K562 (cell line): ENCODE data around the gene TBX6. TPM values are rescaled to one million over a fixed set of nuclear protein-coding genes. Genes with fewer than 3 reads are reported as not detected.

Experiments used
- ATAC-seq: fragments of 200-7000 bp; cut with Tn5 transposase; 3 replicates; pipeline ENCODE4 v1.9.1; 2020; ENCODE audit warnings: moderate library complexity
- BruUV-seq: library from RNA; stranded (reverse); fragments of 400-500 nt; replicated peaks from 2 replicates; lab custom pipeline; 2021; lab: Mats Ljungman, UMichigan
- CTCF ChIA-PET: fragments of 300-600 bp; formaldehyde crosslinking; extraction: SDS; loops from one replicate; lab custom pipeline; 2021; ENCODE audit warnings: low intra/inter-chr PET ratio; lab: Yijun Ruan, JAX
- POLR2A ChIA-PET: fragments of 300-600, 350-650 bp; sonication (Branson Sonifier 250); formaldehyde crosslinking; extraction: SDS; loops from one replicate; lab custom pipeline; 2021; ENCODE audit warnings: antibody characterized with exemption, inconsistent platforms; lab: Yijun Ruan, JAX
- DNase-seq, 4 experiments: peaks; one replicate each; pipeline versions ENCODE4 v3.0.0 to v3.0.0-alpha.2; 2011 to 2018; ENCODE audit warnings: low spot score in 3 of 4, mixed read lengths in 3 of 4; ENCODE audit errors: extremely low read depth in 1 of 4
- FAIRE-seq: peaks from 2 replicates; lab custom pipeline; 2011; peaks lifted over from hg19 to GRCh38; lab: Jason Lieb, UNC
- H2AFZ ChIP-seq: 2 replicates; pipeline ENCODE4 v1.6.0; 2011; ENCODE audit warnings: low read depth, low read length, control low read depth, inconsistent platforms
- H3K27ac ChIP-seq: fragments of 200-600 bp; 3 replicates; pipeline ENCODE4 v1.8.0; 2011; ENCODE audit warnings: low read depth, mild to moderate bottlenecking, control low read depth, inconsistent platforms, low read length, moderate library complexity, mixed read lengths; ENCODE audit errors: extremely low read depth
- H3K27me3 ChIP-seq, 2 experiments: fragments of 300-600 bp in 1 of 2; 2 replicates in 1 of 2; 3 replicates in 1 of 2; pipeline versions ENCODE4 v1.6.0 to v1.8.0; 2011; ENCODE audit warnings: inconsistent platforms in 2 of 2, low read length in 2 of 2, mild to moderate bottlenecking in 1 of 2, mixed read lengths in 1 of 2, moderate library complexity in 1 of 2; ENCODE audit not compliant: control insufficient read depth in 2 of 2, insufficient read depth in 2 of 2
- H3K36me3 ChIP-seq: fragments of 300-600 bp; 3 replicates; pipeline ENCODE4 v1.8.0; 2011; ENCODE audit warnings: mild to moderate bottlenecking, low read length, inconsistent platforms; ENCODE audit not compliant: control insufficient read depth, insufficient read depth
- H3K4me1 ChIP-seq, 2 experiments: fragments of 200-600 bp in 1 of 2; replicated peaks in 1 of 2; 2 replicates in 1 of 2; 3 replicates in 1 of 2; pipeline versions ENCODE4 v1.5.1 to v1.8.0; 2011; ENCODE audit warnings: inconsistent platforms in 2 of 2, low read length in 2 of 2, mild to moderate bottlenecking in 1 of 2, mixed read lengths in 1 of 2, moderate library complexity in 1 of 2; ENCODE audit not compliant: control insufficient read depth in 2 of 2, insufficient read depth in 2 of 2
- H3K4me2 ChIP-seq: 2 replicates; pipeline ENCODE4 v1.6.1; 2011; ENCODE audit warnings: low read length, control low read depth, inconsistent platforms, mixed read lengths; ENCODE audit not compliant: insufficient read depth
- H3K4me3 ChIP-seq: fragments of 200-600 bp; sonication (generic), shearing (Covaris generic); 2 replicates; pipeline ENCODE4 v1.5.1; 2016; ENCODE audit warnings: control low read depth, inconsistent platforms
- H3K79me2 ChIP-seq: fragments of 200-600 bp; 3 replicates; pipeline ENCODE4 v1.8.0; 2011; ENCODE audit warnings: low read length, inconsistent platforms; ENCODE audit not compliant: control insufficient read depth, insufficient read depth
- H3K9ac ChIP-seq, 2 experiments: 2 replicates each; pipeline versions ENCODE4 v1.6.0 to v1.6.1; 2011; ENCODE audit warnings: low read depth in 2 of 2, low read length in 2 of 2, control low read depth in 1 of 2, inconsistent platforms in 1 of 2, mild to moderate bottlenecking in 1 of 2, mixed read lengths in 1 of 2; ENCODE audit not compliant: insufficient read depth in 1 of 2
- H3K9me1 ChIP-seq: one replicate; pipeline ENCODE4 v1.6.0; 2011; ENCODE audit warnings: inconsistent platforms, mild to moderate bottlenecking, low read length, moderate library complexity; ENCODE audit not compliant: control insufficient read depth, insufficient read depth
- H3K9me3 ChIP-seq: replicated peaks from 2 replicates; pipeline ENCODE4 v1.5.1; 2011; ENCODE audit warnings: low read depth, low read length, inconsistent platforms; ENCODE audit not compliant: control insufficient read depth, insufficient read depth
- H4K20me1 ChIP-seq: replicated peaks from 2 replicates; pipeline ENCODE4 v1.6.1; 2011; ENCODE audit warnings: low read length, inconsistent platforms, mixed read lengths; ENCODE audit not compliant: control insufficient read depth, insufficient read depth
- ATF1 ChIP-seq, 2 experiments: fragments of 450-650 bp in 1 of 2; IDR thresholded peaks; 2 replicates each; pipeline ENCODE4 v1.6.1; 2016; ENCODE audit warnings: missing compliant biosample characterization in 1 of 2, missing genetic modification characterization in 1 of 2
- JUN ChIP-seq, 2 experiments: sonication (generic) in 1 of 2; formaldehyde crosslinking in 1 of 2; IDR thresholded peaks; 2 replicates each; pipeline versions ENCODE4 v1.6.1 to v1.8.0; 2012 to 2022; ENCODE audit warnings: borderline replicate concordance in 2 of 2, mild to moderate bottlenecking in 2 of 2, improper control_type of control experiment in 1 of 2, low read depth in 1 of 2, low read length in 1 of 2, missing genetic modification reagents in 1 of 2
- MITF ChIP-seq: IDR thresholded peaks from 2 replicates; pipeline ENCODE4 v1.6.1; 2014; ENCODE audit warnings: antibody characterized with exemption
- NCOA4 ChIP-seq: fragments of 450-650 bp; IDR thresholded peaks from 2 replicates; pipeline ENCODE4 v1.6.1; 2018; ENCODE audit warnings: mild to moderate bottlenecking; ENCODE audit not compliant: partially characterized antibody
- NCOA6 ChIP-seq: fragments of 450-650 bp; IDR thresholded peaks from 2 replicates; pipeline ENCODE4 v1.6.1; 2017; ENCODE audit warnings: mild to moderate bottlenecking
- RERE ChIP-seq: sonication (generic); formaldehyde crosslinking; IDR thresholded peaks from 2 replicates; pipeline ENCODE4 v1.8.0; 2023; ENCODE audit warnings: missing genetic modification reagents, mild to moderate bottlenecking, borderline replicate concordance
- SNRNP70 ChIP-seq: fragments of 200-400 bp; formaldehyde crosslinking; optimal IDR thresholded peaks from 2 replicates; pipeline ENCODE3; 2017; ENCODE audit warnings: low read depth, low read length
- TFAP4 ChIP-seq: sonication (generic); formaldehyde crosslinking; IDR thresholded peaks from 2 replicates; pipeline ENCODE4 v1.8.0; 2022; ENCODE audit warnings: missing genetic modification reagents, mild to moderate bottlenecking, moderate library complexity, borderline replicate concordance
- ZBTB5 ChIP-seq: fragments of 450-650 bp; IDR thresholded peaks from 2 replicates; pipeline ENCODE4 v1.6.1; 2017; ENCODE audit warnings: antibody characterized with exemption
- ZNF174 ChIP-seq: fragments of 250-450 bp; sonication (Bioruptor Pico); IDR thresholded peaks from 2 replicates; pipeline ENCODE4 v1.4.0; 2020; ENCODE audit warnings: mild to moderate bottlenecking
- ZNF77 ChIP-seq: fragments of 250-450 bp; sonication (Bioruptor Pico); IDR thresholded peaks from 2 replicates; pipeline ENCODE4 v1.5.0; 2020
- WGBS: fragments of 100-300 bp; shearing (Covaris generic); methylation state at CpG from one replicate; pipeline ENCODE4 v1.1.6; 2016; ENCODE audit warnings: low coverage, mixed read lengths; ENCODE audit not compliant: insufficient coverage; ENCODE audit errors: missing lambda C conversion rate; 5-methylcytosine and 5-hydroxymethylcytosine counted together
- in situ Hi-C: fragments of 300-500 bp; cut with MboI; formaldehyde crosslinking; loops from 4 replicates; pipeline ENCODE4 v1.15.0; 2018; ENCODE audit warnings: inconsistent platforms, mixed read lengths
- intact Hi-C: fragments of 100-400 bp; cut with micrococcal nuclease; formaldehyde crosslinking; loops from 2 replicates; pipeline ENCODE4 v1.14.2; 2022
- polyA plus RNA-seq, 8 experiments: library from polyadenylated mRNA; depleted of rRNA in 4 of 8; stranded (reverse) in 5 of 8; unstranded in 3 of 8; fragments of >200 nt; fragmentation: Nextera tagmentation in 2 of 8; fragmentation: Illumina TruSeq in 1 of 8; extraction: Ambion mirVana in 2 of 8; extraction: Trizol in 1 of 8; gene quantifications; 2 replicates each; pipeline versions ENCODE4 v1.2.1 to v1.2.3, GENCODE V29; 2011 to 2014; ENCODE audit warnings: inconsistent platforms in 1 of 8, missing spikeins in 1 of 8
- total RNA-seq, 7 experiments: library from RNA; depleted of rRNA in 6 of 7; stranded (reverse); fragments of >200 nt in 6 of 7; fragmentation: Illumina TruSeq in 2 of 7; extraction: Trizol in 2 of 7; gene quantifications; 2 replicates each; pipeline versions ENCODE4 v1.2.1 to v1.2.3, GENCODE V29; 2011 to 2021; ENCODE audit warnings: low replicate concordance in 1 of 7

Gene TBX6
- total and polyA plus RNA-seq, 9 of the 15 experiments (the other 6 are each of a cell fraction or from before 2014, with no cell fraction given) = 0.07 to 0.58 (median 0.11) TPM; not detected in 2

- CTCF ChIA-PET = no interaction called here
- DNase-seq (no peak), ATAC-seq (no peak), FAIRE-seq (no peak)
- Histone ChIP-seq H3K27me3 (no peaks in the 10 kb centered on the region), H2AFZ (0 out of 2 replicates have a peak overlapping the region, but pooled peaks have one; percentile 55), H3K79me2 (no peaks in the 10 kb centered on the region), H3K4me1 (peaks cover 0 to 7% of the 10 kb centered on the region in 2 experiments; a peak in 3 of 5 replicates), H3K27ac (no peak overlapping the region), H4K20me1 (no peaks in the 10 kb centered on the region), H3K36me3 (no peaks in the 10 kb centered on the region), H3K4me2 (no peak overlapping the region), H3K9ac (no peak overlapping the region), H3K9me1 (no peaks in the 10 kb centered on the region), H3K4me3 (no peak overlapping the region), H3K9me3 (peaks cover 3% of the 10 kb centered on the region; the same call in 1 of the 2 replicates)
- intact Hi-C loops (no loop called here), in situ Hi-C loops (loop anchor here (25.0 kb wide), 1 partner anchor 666 kb away; the partner anchor contains the start of genes BOLA2, SLX1B and SULT1A4)
- POLR2A ChIA-PET = no interaction called here
- no TSS peak for BruUV-seq
- WGBS = 0% methylated on average over 1 of the region's 1 CpG
- no peak for TF ChIP-seq ZNF77 (CRISPR knock-in tag)
- no peak for TF ChIP-seq JUN (IDR thresholded peaks at IDR 0.05; ENCODE audit: borderline replicate concordance, low read depth, low read length)
- no peak for TF ChIP-seq JUN (CRISPR knock-in tag; IDR thresholded peaks at IDR 0.05; ENCODE audit: borderline replicate concordance)
- TF ChIP-seq MITF = no peak
- no peak for TF ChIP-seq ZBTB5
- no peak for TF ChIP-seq ZNF174 (CRISPR knock-in tag)
- no peak for TF ChIP-seq NCOA6
- TF ChIP-seq ATF1 (CRISPR knock-in tag; IDR thresholded peaks at IDR 0.05) = no peak
- TF ChIP-seq ATF1 (tag; IDR thresholded peaks at IDR 0.05) = no peak
- no peak for TF ChIP-seq TFAP4
- TF ChIP-seq RERE (CRISPR knock-in tag) = no peak
- TF ChIP-seq SNRNP70 = no peak
- TF ChIP-seq NCOA4 = no peak
Observed at GRCh38 chr16:30127993-30128392, 36.3 kb upstream of the TBX6 start.
